SU-DHL-6 (cell line): ENCODE data around the gene COL6A3.

Source experiments
- H2AFZ ChIP-seq: fragments of 200-600 bp; sonication (generic); 2 replicates; pipeline ENCODE4 v1.6.1; 2014; ENCODE audit warnings: low read depth, mild to moderate bottlenecking, moderate library complexity, mixed read lengths, antibody characterized with exemption, low read length; ENCODE audit not compliant: severe bottlenecking
- H3F3A ChIP-seq: fragments of 200-600 bp; shearing (Covaris generic); 2 replicates; pipeline ENCODE4 v1.6.0; 2016; ENCODE audit warnings: antibody characterized with exemption, mild to moderate bottlenecking; ENCODE audit not compliant: insufficient read depth
- H3K27ac ChIP-seq: fragments of 200-600 bp; sonication (generic); 2 replicates; pipeline ENCODE4 v1.5.1; 2016; ENCODE audit warnings: low read depth, mild to moderate bottlenecking, low read length, moderate library complexity, mixed read lengths
- H3K27me3 ChIP-seq: fragments of 200-600 bp; sonication (generic), shearing (Covaris generic); 2 replicates; pipeline ENCODE4 v1.6.0; 2014; ENCODE audit warnings: mild to moderate bottlenecking, low read length
- H3K36me3 ChIP-seq: fragments of 200-600 bp; sonication (generic); 2 replicates; pipeline ENCODE4 v1.6.1; 2014; ENCODE audit warnings: mild to moderate bottlenecking, low read length, mixed read lengths
- H3K4me2 ChIP-seq: fragments of 300-600, 200-600 bp; shearing (Covaris generic), sonication (generic); 2 replicates; pipeline ENCODE4 v1.6.0; 2014; ENCODE audit warnings: low read length, low read depth, mild to moderate bottlenecking; ENCODE audit not compliant: poor library complexity, severe bottlenecking
- H3K4me3 ChIP-seq: fragments of 200-600 bp; sonication (generic); 2 replicates; pipeline ENCODE4 v1.5.1; 2014; ENCODE audit warnings: antibody characterized with exemption, low read length, mild to moderate bottlenecking, mixed read lengths; ENCODE audit not compliant: insufficient read depth, poor library complexity, severe bottlenecking
- H3K79me2 ChIP-seq: fragments of 200-600 bp; sonication (generic); 2 replicates; pipeline ENCODE4 v1.6.1; 2014; ENCODE audit warnings: mild to moderate bottlenecking, low read length, moderate library complexity; ENCODE audit not compliant: insufficient read depth
- H3K9ac ChIP-seq: fragments of 200-600 bp; sonication (generic); 2 replicates; pipeline ENCODE4 v1.7.0; 2014; ENCODE audit warnings: mild to moderate bottlenecking, low read length
- H3K9me2 ChIP-seq: fragments of 200-600 bp; sonication (generic); replicated peaks from 2 replicates; pipeline ENCODE4 v1.6.1; 2014; ENCODE audit warnings: low read length; ENCODE audit not compliant: insufficient read depth
- H3K9me3 ChIP-seq: fragments of 200-600 bp; sonication (generic); 2 replicates; pipeline ENCODE4 v1.6.1; 2014; ENCODE audit warnings: low read length, mixed read lengths; ENCODE audit not compliant: insufficient read depth
- H4K20me1 ChIP-seq: fragments of 200-600 bp; sonication (generic); 2 replicates; pipeline ENCODE4 v1.6.1; 2014; ENCODE audit warnings: low read depth, mild to moderate bottlenecking, antibody characterized with exemption, low read length, moderate library complexity, mixed read lengths
- EZH2phosphoT487 ChIP-seq: fragments of 200-600 bp; sonication (generic), shearing (Covaris generic); conservative IDR thresholded peaks from 2 replicates; pipeline ENCODE4 v1.6.1; 2018; ENCODE audit warnings: mild to moderate bottlenecking, antibody characterized with exemption, low read length, moderate library complexity, mixed read lengths
- TF ChIP-seq, protein P1 (sequence below): fragments of 200-600 bp; sonication (generic); IDR thresholded peaks from one replicate; pipeline ENCODE4 v1.5.1; 2017; ENCODE audit warnings: antibody characterized with exemption, mild to moderate bottlenecking, low read length, moderate library complexity; ENCODE audit not compliant: insufficient read depth, poor library complexity, severe bottlenecking

COL6A3 gene

DNA sequence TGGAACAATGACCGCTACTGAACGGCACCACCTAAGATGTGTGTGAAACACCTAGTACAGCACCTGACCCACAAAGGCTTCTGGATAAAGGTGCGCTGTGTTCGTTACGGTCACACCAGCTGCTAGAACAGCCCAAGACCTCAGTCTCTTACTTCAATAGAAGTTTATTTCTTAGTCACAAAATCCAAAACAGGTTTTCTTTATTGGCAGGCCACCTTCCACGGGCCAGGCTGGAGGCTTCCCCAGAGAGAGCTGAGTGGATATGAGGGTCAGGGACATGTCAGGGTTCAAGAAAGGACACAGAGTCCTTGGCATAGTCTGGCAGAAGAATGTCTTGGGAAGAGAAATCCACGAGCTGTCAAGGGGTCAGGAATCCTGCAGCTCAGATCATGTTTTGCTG is 92.2 kb downstream of the COL6A3 start:
- no peaks in the 10 kb centered on the region; the same call in 1 of the 2 replicates for H3K9me2 ChIP-seq
- TF ChIP-seq EZH2phosphoT487 = no peak
- TF ChIP-seq, protein P1, sequence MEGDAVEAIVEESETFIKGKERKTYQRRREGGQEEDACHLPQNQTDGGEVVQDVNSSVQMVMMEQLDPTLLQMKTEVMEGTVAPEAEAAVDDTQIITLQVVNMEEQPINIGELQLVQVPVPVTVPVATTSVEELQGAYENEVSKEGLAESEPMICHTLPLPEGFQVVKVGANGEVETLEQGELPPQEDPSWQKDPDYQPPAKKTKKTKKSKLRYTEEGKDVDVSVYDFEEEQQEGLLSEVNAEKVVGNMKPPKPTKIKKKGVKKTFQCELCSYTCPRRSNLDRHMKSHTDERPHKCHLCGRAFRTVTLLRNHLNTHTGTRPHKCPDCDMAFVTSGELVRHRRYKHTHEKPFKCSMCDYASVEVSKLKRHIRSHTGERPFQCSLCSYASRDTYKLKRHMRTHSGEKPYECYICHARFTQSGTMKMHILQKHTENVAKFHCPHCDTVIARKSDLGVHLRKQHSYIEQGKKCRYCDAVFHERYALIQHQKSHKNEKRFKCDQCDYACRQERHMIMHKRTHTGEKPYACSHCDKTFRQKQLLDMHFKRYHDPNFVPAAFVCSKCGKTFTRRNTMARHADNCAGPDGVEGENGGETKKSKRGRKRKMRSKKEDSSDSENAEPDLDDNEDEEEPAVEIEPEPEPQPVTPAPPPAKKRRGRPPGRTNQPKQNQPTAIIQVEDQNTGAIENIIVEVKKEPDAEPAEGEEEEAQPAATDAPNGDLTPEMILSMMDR = no peak
- H3K9ac ChIP-seq = no peak overlapping the region
- no peaks in the 10 kb centered on the region for H3F3A ChIP-seq
- no peaks in the 10 kb centered on the region for H4K20me1 ChIP-seq
- no peak overlapping the region for H3K4me3 ChIP-seq
- H3K27ac ChIP-seq = no peak overlapping the region
- H3K79me2 ChIP-seq = no peaks in the 10 kb centered on the region
- H3K27me3 ChIP-seq = no peaks in the 10 kb centered on the region
- H2AFZ ChIP-seq = no peak overlapping the region
- H3K9me3 ChIP-seq = no peaks in the 10 kb centered on the region
- H3K4me2 ChIP-seq = no peak overlapping the region
- H3K36me3 ChIP-seq = no peaks in the 10 kb centered on the region

DNA sequence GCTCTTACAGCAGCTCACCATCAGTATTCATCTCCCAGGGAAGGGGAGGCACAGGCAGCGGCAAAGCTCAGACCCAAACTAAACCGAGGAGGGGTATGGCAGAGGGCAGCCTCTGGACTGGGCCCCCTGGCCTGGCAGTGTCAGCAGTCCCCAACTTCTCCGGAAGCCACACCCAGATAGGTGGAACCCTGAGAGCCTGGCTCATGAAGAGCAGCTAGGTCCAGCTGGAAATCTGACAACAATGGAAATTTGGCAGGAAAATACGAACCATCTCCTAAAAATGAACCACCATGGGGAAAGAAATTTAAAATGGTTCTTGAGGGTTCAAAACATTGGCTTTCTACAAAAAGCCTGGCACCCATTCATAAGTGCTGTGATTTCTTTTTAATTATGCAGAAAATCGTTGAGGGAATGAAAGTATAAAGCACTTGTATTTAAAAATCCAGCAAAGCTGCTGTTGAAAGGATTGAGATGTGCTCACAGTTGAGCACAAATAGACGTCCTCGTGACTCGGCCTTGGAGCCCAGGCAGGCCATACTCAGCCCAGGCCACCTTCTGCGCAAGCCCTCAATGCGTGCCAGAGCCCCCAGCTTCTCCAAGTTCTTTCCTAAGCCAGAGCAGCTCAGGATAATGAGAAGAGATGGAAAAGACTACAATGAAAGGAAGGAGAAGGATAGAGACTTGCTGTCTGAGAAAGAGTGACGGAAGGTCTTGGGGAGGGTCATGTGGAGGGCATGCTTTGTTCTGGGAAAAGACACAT is 93.0 kb downstream of the COL6A3 start:
- no peaks in the 10 kb centered on the region for H4K20me1 ChIP-seq
- no peak overlapping the region for H3K9ac ChIP-seq
- no peak overlapping the region for H2AFZ ChIP-seq
- H3K9me2 ChIP-seq = no peaks in the 10 kb centered on the region; the same call in 1 of the 2 replicates
- TF ChIP-seq, protein P1 = no peak
- TF ChIP-seq EZH2phosphoT487 = no peak
- no peak overlapping the region for H3K27ac ChIP-seq
- no peaks in the 10 kb centered on the region for H3K9me3 ChIP-seq
- no peaks in the 10 kb centered on the region for H3K27me3 ChIP-seq
- H3K79me2 ChIP-seq = no peaks in the 10 kb centered on the region
- no peaks in the 10 kb centered on the region for H3K36me3 ChIP-seq
- H3K4me3 ChIP-seq = no peak overlapping the region
- no peak overlapping the region for H3K4me2 ChIP-seq
- no peaks in the 10 kb centered on the region for H3F3A ChIP-seq

DNA sequence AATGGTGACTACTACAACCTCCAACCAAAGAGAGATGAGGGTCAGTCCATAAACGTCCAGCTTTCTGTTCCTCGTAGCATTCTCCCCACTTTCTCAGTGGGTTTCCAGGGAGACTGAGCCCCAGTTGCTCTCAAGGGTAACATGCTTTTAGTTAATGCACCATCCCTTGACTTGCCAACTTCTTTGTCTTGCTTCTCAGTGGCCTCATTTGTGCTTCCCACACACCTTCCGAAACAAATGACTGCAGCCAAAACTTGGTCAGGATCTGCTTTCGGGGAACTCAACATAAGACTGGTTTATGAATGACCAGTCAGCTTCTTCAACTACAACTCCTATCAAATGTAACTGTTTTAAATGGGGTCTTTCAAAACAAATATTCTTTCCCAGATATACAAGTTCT is 94.1 kb downstream of the COL6A3 start:
- TF ChIP-seq, protein P1 = no peak
- TF ChIP-seq EZH2phosphoT487 = no peak
- no peak overlapping the region for H3K9ac ChIP-seq
- no peaks in the 10 kb centered on the region; the same call in 1 of the 2 replicates for H3K9me2 ChIP-seq
- H3K27me3 ChIP-seq = no peaks in the 10 kb centered on the region
- no peaks in the 10 kb centered on the region for H3K36me3 ChIP-seq
- H4K20me1 ChIP-seq = no peaks in the 10 kb centered on the region
- no peak overlapping the region for H3K4me2 ChIP-seq
- no peak overlapping the region for H3K27ac ChIP-seq
- H2AFZ ChIP-seq = no peak overlapping the region
- no peaks in the 10 kb centered on the region for H3K9me3 ChIP-seq
- H3F3A ChIP-seq = no peaks in the 10 kb centered on the region
- H3K79me2 ChIP-seq = no peaks in the 10 kb centered on the region
- no peak overlapping the region for H3K4me3 ChIP-seq
